ENCODE measurements around the gene LMX1B.

The LMX1B gene

DNA sequence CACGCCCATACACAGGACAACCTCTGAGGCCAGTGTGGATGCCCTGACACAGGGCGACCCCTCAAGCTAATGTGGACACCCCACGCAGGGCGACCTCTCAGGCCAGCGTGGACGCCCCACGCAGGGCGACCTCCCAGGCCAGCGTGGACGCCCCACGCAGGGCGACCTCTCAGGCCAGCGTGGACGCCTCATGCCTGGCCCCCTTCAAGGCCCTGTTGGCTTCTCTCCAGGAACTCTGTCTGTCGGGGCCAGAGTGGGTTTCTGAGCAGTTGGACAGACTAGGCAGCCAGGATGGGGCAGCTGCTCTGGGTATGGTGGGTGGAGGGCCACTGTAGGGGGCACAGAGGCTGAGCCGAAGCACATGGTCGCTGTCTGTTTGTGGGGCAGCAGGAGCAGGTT is 47.4 kb downstream of the LMX1B start:
- DNase-seq (ENCODE audit: low read depth), result no peak
- TF ChIP-seq, protein P1, sequence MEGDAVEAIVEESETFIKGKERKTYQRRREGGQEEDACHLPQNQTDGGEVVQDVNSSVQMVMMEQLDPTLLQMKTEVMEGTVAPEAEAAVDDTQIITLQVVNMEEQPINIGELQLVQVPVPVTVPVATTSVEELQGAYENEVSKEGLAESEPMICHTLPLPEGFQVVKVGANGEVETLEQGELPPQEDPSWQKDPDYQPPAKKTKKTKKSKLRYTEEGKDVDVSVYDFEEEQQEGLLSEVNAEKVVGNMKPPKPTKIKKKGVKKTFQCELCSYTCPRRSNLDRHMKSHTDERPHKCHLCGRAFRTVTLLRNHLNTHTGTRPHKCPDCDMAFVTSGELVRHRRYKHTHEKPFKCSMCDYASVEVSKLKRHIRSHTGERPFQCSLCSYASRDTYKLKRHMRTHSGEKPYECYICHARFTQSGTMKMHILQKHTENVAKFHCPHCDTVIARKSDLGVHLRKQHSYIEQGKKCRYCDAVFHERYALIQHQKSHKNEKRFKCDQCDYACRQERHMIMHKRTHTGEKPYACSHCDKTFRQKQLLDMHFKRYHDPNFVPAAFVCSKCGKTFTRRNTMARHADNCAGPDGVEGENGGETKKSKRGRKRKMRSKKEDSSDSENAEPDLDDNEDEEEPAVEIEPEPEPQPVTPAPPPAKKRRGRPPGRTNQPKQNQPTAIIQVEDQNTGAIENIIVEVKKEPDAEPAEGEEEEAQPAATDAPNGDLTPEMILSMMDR (conservative IDR thresholded peaks at IDR 0.05; ENCODE audit: low read depth, low read length), result no peak
- H3K4me3 ChIP-seq (ENCODE audit: low read depth, low read length), result no peak overlapping the region

DNA sequence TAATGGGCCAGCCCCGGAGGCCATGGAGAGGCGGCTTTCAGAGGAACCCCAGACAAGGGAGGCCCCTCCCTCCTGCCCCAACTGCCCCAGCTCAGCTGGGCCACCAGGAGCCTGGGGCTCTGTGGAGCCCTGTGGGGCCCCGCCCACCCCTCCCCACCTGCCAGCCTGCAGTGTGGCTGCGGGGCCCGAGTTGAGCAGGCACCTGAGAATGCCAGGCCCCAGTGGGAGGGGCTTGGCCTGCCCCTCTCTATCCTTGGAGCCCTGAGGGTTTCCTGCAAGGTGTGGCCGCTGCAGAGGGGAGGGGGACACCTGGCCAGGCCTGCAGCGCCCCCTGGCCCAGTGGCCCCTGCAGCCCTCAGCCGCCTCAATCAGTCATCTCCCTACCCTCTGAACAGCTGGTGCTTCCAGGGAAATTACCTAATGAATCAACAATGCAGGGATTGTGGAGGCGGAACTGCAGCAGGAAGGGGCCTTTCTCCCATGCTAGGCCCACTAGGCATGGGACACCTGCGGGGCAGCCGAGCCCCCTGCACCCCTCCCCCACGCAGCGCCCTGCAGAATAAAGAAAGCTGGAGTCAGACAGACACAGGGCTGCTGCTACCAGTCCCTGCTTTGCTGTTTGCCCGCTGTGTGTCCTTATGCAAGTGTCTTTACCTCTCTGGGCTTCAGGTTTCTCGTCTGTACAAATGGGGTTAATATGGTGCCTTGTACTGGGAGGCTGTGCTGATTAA is 48.0 kb downstream of the LMX1B start:
- H3K4me3 ChIP-seq (ENCODE audit: low read depth, low read length), result no peak overlapping the region
- DNase-seq (ENCODE audit: low read depth), result peak; percentile 11
- TF ChIP-seq, protein P1 (conservative IDR thresholded peaks at IDR 0.05; ENCODE audit: low read depth, low read length), result no peak

DNA sequence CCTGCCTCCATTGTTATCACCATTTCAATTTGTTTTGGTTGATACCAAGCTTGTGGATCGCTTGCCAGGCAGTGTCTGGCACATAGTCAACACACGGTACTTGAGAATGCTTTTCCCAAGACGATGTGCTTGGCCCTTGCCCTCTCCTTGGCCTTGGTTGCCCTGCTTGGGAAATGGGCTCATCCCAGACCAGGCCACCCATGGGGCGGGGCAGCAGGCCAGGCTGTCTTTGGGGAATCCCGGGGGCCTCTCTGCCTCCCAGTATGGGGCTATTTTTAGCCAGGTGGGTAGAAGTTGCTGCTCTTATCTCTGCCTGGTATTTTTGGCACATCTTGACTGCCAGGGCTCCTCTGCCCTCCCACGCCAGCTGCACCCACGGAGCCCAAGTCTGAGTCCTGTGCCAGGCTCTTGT is 49.9 kb downstream of the LMX1B start:
- TF ChIP-seq, protein P1 (conservative IDR thresholded peaks at IDR 0.05; ENCODE audit: low read depth, low read length), result no peak
- no peak for DNase-seq (ENCODE audit: low read depth)
- H3K4me3 ChIP-seq (ENCODE audit: low read depth, low read length), result no peak overlapping the region

DNA sequence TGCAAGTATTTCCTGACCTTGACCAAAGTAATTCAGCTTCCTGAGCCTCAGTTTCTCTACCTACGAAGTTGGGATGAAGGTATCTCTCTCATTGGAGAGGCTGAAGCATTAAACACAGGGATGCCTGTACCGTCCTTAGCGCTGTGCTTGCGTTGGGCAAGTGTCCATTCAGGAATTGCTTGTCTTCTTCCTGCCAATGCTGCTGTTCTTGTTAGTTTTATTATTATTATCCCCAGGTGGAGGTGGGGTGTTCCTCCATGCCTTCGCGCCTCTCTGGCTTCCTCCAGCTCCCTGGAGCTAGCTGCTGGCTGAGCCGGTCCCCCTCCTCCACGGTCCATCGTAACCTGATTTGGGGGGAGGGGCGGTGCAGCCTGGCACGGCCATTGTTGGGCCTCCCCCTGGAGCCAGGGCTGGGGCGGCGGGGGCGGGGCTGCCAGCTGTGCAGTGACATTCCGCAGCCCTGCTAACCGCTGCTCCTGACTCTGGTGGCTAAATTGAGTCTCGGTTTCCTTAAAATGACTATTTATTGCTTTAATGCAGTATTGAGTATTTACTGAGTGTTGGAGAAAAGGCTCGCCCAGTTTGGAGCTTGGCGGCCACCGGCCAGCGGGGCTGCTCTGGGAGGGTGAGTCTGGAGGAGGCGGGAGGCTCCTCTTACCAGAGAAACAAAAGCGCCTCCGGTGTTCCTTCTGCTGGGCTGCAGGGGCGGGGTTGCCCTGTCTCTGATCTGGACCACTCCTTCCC is 51.3 kb downstream of the LMX1B start:
- no peak overlapping the region for H3K4me3 ChIP-seq (ENCODE audit: low read depth, low read length)
- DNase-seq (ENCODE audit: low read depth), result no peak
- TF ChIP-seq, protein P1 (conservative IDR thresholded peaks at IDR 0.05; ENCODE audit: low read depth, low read length), result no peak

DNA sequence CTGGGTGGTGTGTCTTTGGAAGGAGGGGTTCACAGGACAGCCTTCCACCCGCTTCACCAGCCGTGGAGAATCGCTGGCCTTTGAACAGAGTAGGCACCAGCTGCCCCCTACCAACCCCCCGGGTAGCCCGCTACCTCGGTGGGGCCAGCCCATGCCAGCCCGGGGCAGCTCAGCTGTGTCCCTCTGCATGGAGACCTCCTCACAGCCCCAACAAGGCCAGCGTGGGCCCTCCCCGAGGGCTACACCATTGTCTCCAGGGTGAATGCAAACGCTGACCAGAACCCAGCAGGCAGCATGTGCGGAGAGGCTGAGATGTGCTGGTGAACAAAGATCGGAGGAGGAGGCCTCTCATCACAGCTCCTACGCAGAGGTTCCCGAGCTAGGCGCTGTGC is 51.9 kb downstream of the LMX1B start:
- TF ChIP-seq, protein P1 (conservative IDR thresholded peaks at IDR 0.05; ENCODE audit: low read depth, low read length), result no peak
- no peak for DNase-seq (ENCODE audit: low read depth)
- no peak overlapping the region for H3K4me3 ChIP-seq (ENCODE audit: low read depth, low read length)

DNA sequence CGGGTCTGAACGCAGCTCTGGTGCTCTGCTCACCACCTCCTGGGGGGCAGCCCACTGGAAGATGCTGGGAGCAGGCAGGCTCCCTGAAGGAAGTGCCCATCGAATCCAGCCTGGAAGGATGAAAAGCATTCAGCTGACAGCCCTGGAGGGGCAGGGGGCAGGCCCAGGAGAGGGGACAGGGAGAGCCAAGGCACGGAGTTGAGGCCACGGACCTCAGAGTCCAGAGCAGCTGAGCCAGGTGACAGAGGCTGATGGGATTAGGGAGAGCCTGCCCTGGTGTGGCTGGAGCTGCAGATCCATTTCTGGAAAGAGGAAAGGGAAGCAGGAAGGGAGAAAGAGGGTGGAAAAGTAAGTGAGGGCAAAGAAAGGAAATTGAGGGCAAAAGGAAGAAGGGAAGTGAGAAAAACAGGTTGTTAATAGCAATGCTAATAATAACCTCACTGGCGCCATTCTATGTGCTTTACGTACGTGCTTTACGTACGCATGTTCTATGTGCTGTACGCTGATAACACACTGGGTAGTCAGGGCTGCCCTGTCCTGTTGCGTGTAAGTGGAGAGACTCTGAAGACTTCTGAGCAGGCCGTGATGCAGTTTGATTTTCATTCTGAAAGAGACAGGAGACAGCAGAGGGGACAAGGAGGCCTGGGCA is 52.6 kb downstream of the LMX1B start:
- TF ChIP-seq, protein P1 (conservative IDR thresholded peaks at IDR 0.05; ENCODE audit: low read depth, low read length), result no peak
- no peak for DNase-seq (ENCODE audit: low read depth)
- H3K4me3 ChIP-seq (ENCODE audit: low read depth, low read length), result no peak overlapping the region
